Measurements from ENCODE around the gene ADCY1.
A peak's percentile ranks its signal among the peaks of the same experiment; 100 is the strongest.

ADCY1 gene

DNA sequence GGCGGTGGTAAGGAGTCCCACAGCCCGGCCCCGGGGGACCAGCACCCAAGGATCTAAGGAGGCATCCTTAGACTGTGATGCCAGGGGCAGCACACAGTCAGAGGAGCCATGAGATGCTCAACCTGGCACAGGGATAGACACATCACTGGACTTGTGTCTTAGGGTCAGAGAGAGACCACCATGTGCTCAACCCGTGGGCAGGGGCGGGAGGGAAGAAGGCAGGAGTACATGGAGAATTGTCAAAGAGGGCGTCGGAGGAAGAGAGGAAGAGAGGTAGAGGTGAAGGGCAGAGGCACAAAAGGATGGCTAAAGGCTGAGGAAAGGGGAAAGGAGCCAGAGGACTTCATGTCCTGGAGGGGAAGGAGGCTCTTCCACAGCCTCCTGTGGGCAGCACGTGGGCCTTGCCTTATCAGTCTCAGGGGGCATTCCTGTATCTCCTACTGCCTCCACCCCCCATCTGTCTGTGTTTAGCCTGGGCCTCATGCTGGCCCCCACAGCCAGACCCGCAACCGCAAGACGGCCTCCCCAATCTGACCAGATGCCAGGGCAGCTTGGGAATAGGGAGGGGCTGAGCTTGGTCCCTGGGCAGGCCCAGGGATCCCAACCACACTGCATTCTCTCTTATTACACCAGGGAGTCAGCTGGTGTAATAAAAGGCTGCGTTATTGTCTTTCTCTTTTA, 2.2 kb downstream of the ADCY1 start:
- ChIA-PET CTCF (no interaction called here), POLR2A (no interaction called here)
- Histone ChIP-seq H3K27me3 (replicated peaks in 2 of 5; ENCODE audit: control insufficient read depth in 4 of 5, insufficient read depth in 5 of 5, low read length in 4 of 5) (peaks cover 11 to 72% (median 31%) of the 10 kb centered on the region in 5 experiments), H3K36me3 (ENCODE audit: control insufficient read depth in 4 of 4, insufficient read depth in 4 of 4, low read length in 3 of 4) (no peaks in the 10 kb centered on the region), H3K27ac (ENCODE audit: insufficient read depth in 1 of 2, low read depth in 1 of 2, low read length in 2 of 2, poor library complexity in 1 of 2, severe bottlenecking in 2 of 2) (no peak overlapping the region), H3K9me3 (ENCODE audit: control extremely low read depth in 1 of 5, control insufficient read depth in 4 of 5, insufficient read depth in 2 of 5, low read depth in 1 of 5, low read length in 4 of 5) (no peaks in the 10 kb centered on the region), H3K4me1 (ENCODE audit: control extremely low read depth in 1 of 4, control insufficient read depth in 4 of 4, insufficient read depth in 4 of 4, low read length in 3 of 4) (peaks cover 0 to 17% (median 11%) of the 10 kb centered on the region in 4 experiments), H3K4me3 (ENCODE audit: control insufficient read depth in 1 of 7, extremely low read depth in 1 of 7, insufficient read depth in 4 of 7, low read depth in 2 of 7, low read length in 6 of 7) (no peak overlapping the region)
- WGBS (ENCODE audit: insufficient coverage), result 75% methylated on average over 9 of the region's 12 CpGs
- DNase-seq, result no peak

DNA sequence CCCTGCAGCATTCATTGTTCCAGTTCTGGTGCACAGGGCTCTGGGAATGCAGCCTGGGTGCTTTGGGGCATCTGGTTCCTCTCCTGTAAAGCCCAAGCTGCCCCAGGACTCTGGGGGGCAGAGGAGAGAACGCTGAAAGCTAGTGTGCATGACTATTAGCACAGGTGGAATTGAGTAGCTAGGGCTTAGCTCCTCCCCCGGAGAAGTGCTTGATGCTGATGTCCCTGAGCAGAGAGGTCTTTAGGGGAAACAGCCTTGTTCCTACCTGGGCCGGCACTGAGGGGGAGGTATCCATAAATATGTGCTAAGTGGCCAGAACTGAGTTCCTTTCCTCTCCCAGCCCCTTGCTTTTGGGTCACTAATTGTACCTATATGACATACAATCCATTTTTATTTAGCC, 3.9 kb downstream of the ADCY1 start:
- no peaks in the 10 kb centered on the region for H3K9me3 ChIP-seq (ENCODE audit: control extremely low read depth in 1 of 5, control insufficient read depth in 4 of 5, insufficient read depth in 2 of 5, low read depth in 1 of 5, low read length in 4 of 5)
- no peak overlapping the region for H3K4me3 ChIP-seq (ENCODE audit: control insufficient read depth in 1 of 7, extremely low read depth in 1 of 7, insufficient read depth in 4 of 7, low read depth in 2 of 7, low read length in 6 of 7)
- no peak overlapping the region for H3K27ac ChIP-seq (ENCODE audit: insufficient read depth in 1 of 2, low read depth in 1 of 2, low read length in 2 of 2, poor library complexity in 1 of 2, severe bottlenecking in 2 of 2)
- DNase-seq, result no peak
- CTCF ChIA-PET, result interaction anchor here (0.6 to 1.7 kb wide), 3 partner anchors 8 to 131 kb away, joined by 3 to 4 read pairs (median 4); no protein-coding TSS in a partner anchor
- 83% methylated on average over 1 of the region's 3 CpGs for WGBS (ENCODE audit: insufficient coverage)
- H3K4me1 ChIP-seq (ENCODE audit: control extremely low read depth in 1 of 4, control insufficient read depth in 4 of 4, insufficient read depth in 4 of 4, low read length in 3 of 4), result peaks cover 0 to 17% (median 11%) of the 10 kb centered on the region in 4 experiments
- H3K36me3 ChIP-seq (ENCODE audit: control insufficient read depth in 4 of 4, insufficient read depth in 4 of 4, low read length in 3 of 4), result no peaks in the 10 kb centered on the region
- peaks cover 0 to 55% (median 28%) of the 10 kb centered on the region in 5 experiments for H3K27me3 ChIP-seq (replicated peaks in 2 of 5; ENCODE audit: control insufficient read depth in 4 of 5, insufficient read depth in 5 of 5, low read length in 4 of 5)
- POLR2A ChIA-PET, result no interaction called here

DNA sequence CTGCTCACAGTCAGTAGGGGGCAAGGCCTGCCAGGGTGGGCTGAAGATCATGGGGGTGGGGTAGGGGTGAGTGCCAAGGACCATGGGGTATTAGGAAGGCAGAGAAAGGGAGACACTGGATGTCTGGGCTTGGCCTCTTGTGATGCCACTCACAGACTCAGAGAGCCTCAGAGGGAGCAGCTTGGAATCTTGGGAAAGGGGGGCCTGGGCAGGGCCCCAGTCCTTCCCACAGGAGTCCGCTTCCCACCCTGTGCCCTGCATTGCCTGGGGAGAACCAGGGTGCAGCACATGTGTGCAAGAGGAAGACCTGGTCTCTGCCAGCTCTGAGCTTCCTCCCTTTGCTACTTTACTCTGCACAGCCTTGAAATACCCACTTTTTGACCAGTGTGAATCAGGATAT, 4.3 kb downstream of the ADCY1 start:
- POLR2A ChIA-PET, result no interaction called here
- Histone ChIP-seq H3K4me1 (ENCODE audit: control extremely low read depth in 1 of 4, control insufficient read depth in 4 of 4, insufficient read depth in 4 of 4, low read length in 3 of 4) (peaks cover 0 to 17% (median 11%) of the 10 kb centered on the region in 4 experiments), H3K27me3 (replicated peaks in 2 of 5; ENCODE audit: control insufficient read depth in 4 of 5, insufficient read depth in 5 of 5, low read length in 4 of 5) (peaks cover 0 to 51% (median 23%) of the 10 kb centered on the region in 5 experiments), H3K4me3 (ENCODE audit: control insufficient read depth in 1 of 7, extremely low read depth in 1 of 7, insufficient read depth in 4 of 7, low read depth in 2 of 7, low read length in 6 of 7) (no peak overlapping the region), H3K9me3 (ENCODE audit: control extremely low read depth in 1 of 5, control insufficient read depth in 4 of 5, insufficient read depth in 2 of 5, low read depth in 1 of 5, low read length in 4 of 5) (no peaks in the 10 kb centered on the region), H3K36me3 (ENCODE audit: control insufficient read depth in 4 of 4, insufficient read depth in 4 of 4, low read length in 3 of 4) (no peaks in the 10 kb centered on the region), H3K27ac (ENCODE audit: insufficient read depth in 1 of 2, low read depth in 1 of 2, low read length in 2 of 2, poor library complexity in 1 of 2, severe bottlenecking in 2 of 2) (no peak overlapping the region)
- CTCF ChIA-PET, result interaction anchor here (1.7 kb wide), 1 partner anchor 131 kb away, joined by 4 read pairs; no protein-coding TSS in a partner anchor
- no peak for DNase-seq
- 100% methylated on average over 1 of the region's 1 CpG for WGBS (ENCODE audit: insufficient coverage)

DNA sequence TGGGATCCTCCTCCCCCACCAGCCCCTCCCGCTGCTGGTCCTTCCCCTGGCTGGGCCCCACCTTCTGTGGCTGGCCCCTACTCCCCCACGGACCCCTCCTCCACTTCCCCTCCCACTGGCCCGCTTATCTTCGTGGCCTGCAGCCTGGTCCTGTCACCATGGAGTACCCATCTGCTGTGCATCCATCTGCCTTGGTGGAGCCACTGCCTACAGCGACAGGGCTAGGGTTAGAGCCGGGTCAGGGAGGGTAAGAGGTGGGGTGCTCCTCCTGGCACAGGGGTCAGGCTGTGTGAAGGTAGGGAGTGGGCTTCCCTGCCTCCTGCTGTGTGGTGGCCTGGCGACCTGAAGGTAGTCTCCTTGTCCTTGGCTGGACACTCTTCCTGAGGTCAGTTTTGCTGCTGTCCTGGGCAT, 5.2 kb downstream of the ADCY1 start:
- no peak for DNase-seq
- Histone ChIP-seq H3K9me3 (ENCODE audit: control extremely low read depth in 1 of 5, control insufficient read depth in 4 of 5, insufficient read depth in 2 of 5, low read depth in 1 of 5, low read length in 4 of 5) (no peaks in the 10 kb centered on the region), H3K36me3 (ENCODE audit: control insufficient read depth in 4 of 4, insufficient read depth in 4 of 4, low read length in 3 of 4) (no peaks in the 10 kb centered on the region), H3K4me3 (ENCODE audit: control insufficient read depth in 1 of 7, extremely low read depth in 1 of 7, insufficient read depth in 4 of 7, low read depth in 2 of 7, low read length in 6 of 7) (no peak overlapping the region), H3K4me1 (ENCODE audit: control extremely low read depth in 1 of 4, control insufficient read depth in 4 of 4, insufficient read depth in 4 of 4, low read length in 3 of 4) (peaks cover 0 to 11% (median 6%) of the 10 kb centered on the region in 4 experiments), H3K27ac (ENCODE audit: insufficient read depth in 1 of 2, low read depth in 1 of 2, low read length in 2 of 2, poor library complexity in 1 of 2, severe bottlenecking in 2 of 2) (no peak overlapping the region), H3K27me3 (replicated peaks in 2 of 5; ENCODE audit: control insufficient read depth in 4 of 5, insufficient read depth in 5 of 5, low read length in 4 of 5) (peaks cover 0 to 44% (median 18%) of the 10 kb centered on the region in 5 experiments)
- CTCF ChIA-PET, result interaction anchor here (1.7 kb wide), 1 partner anchor 130 kb away, joined by 4 read pairs; no protein-coding TSS in a partner anchor
- POLR2A ChIA-PET, result no interaction called here
- WGBS (ENCODE audit: insufficient coverage), result 79% methylated on average over 6 of the region's 7 CpGs

DNA sequence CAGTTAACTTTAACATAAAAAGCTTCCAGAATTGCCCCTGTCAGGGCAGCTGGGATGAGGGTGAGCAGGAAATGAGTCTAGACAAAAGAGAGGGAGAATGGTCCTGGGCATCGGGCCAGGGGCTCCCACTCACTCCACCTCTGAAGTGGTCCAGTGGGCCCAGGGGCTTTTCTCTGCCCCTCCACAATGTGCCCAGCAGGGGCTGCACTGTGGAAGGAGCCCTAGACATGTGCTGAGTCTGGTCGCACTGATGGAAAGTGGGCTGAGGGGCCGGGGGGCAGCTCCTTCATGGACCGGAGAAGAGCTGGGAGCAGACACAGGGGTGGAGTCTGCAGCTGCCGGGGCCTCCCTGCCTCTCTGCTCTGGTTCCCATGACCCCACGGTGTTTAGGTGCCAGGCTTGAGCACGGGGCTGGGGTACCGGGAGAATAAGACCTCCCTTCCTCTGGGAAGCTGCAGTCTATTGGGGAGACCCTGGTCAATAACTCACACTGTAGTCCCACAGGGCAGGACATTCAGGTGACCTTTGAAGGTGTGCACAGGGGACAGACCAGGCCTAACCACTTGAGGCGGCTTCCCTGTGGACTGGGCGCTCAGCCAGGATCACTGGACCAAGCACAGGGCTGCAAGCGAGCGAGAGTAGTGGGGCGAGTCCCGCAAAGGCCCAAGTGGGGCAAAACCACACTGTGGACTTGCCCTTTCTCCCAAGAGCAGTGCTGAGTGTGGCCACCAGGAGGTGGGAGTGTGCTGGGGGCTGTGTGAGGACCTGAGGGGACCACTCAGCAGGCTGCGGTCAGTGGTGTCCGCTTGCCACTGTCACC, 6.1 kb downstream of the ADCY1 start:
- ChIA-PET POLR2A (no interaction called here), CTCF (interaction anchor here (2.1 kb wide), 1 partner anchor 27 kb away, joined by 7 read pairs; no protein-coding TSS in a partner anchor)
- WGBS (ENCODE audit: insufficient coverage), result 85% methylated on average over 15 of the region's 16 CpGs

DNA sequence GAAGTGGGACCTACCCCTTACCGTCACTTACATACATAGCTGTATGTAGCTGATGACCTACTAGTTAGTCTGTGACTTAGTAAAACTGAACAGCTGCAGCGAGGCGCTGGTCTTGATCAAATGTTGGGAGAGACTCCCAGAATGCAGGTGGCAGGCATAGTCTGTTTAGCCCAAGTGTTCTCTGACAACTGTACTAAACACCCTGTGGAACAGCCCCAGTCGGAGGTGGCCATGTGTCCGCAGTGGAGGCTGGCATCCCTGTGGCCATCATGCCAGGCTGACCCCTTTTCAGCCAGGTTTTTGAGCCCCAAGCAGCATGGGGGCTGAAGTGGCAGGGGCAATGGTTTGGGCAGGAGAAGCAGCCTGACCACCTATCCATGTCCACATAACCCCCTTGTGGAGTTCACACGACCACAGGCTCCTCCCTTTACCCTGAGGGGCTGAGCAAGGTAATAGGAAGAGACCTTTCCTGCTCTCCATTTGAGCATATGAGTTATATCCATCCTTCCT, 7.2 kb downstream of the ADCY1 start:
- ChIA-PET POLR2A (no interaction called here), CTCF (interaction anchor here (2.1 kb wide), 1 partner anchor 26 kb away, joined by 7 read pairs; no protein-coding TSS in a partner anchor)
- DNase-seq, result no peak
- Histone ChIP-seq H3K27me3 (replicated peaks in 2 of 5; ENCODE audit: control insufficient read depth in 4 of 5, insufficient read depth in 5 of 5, low read length in 4 of 5) (peaks cover 0 to 25% (median 14%) of the 10 kb centered on the region in 5 experiments), H3K4me3 (ENCODE audit: control insufficient read depth in 1 of 7, extremely low read depth in 1 of 7, insufficient read depth in 4 of 7, low read depth in 2 of 7, low read length in 6 of 7) (no peak overlapping the region), H3K27ac (ENCODE audit: insufficient read depth in 1 of 2, low read depth in 1 of 2, low read length in 2 of 2, poor library complexity in 1 of 2, severe bottlenecking in 2 of 2) (no peak overlapping the region), H3K4me1 (ENCODE audit: control extremely low read depth in 1 of 4, control insufficient read depth in 4 of 4, insufficient read depth in 4 of 4, low read length in 3 of 4) (no peaks in the 10 kb centered on the region), H3K9me3 (ENCODE audit: control extremely low read depth in 1 of 5, control insufficient read depth in 4 of 5, insufficient read depth in 2 of 5, low read depth in 1 of 5, low read length in 4 of 5) (no peaks in the 10 kb centered on the region), H3K36me3 (ENCODE audit: control insufficient read depth in 4 of 4, insufficient read depth in 4 of 4, low read length in 3 of 4) (no peaks in the 10 kb centered on the region)
- WGBS (ENCODE audit: insufficient coverage), result 100% methylated on average over 5 of the region's 6 CpGs

More for the DNA sequence above, 6.1 kb downstream of the ADCY1 start:
- Histone ChIP-seq H3K27ac (ENCODE audit: insufficient read depth in 1 of 2, low read depth in 1 of 2, low read length in 2 of 2, poor library complexity in 1 of 2, severe bottlenecking in 2 of 2) (no peak overlapping the region), H3K27me3 (replicated peaks in 2 of 5; ENCODE audit: control insufficient read depth in 4 of 5, insufficient read depth in 5 of 5, low read length in 4 of 5) (peaks cover 0 to 36% (median 18%) of the 10 kb centered on the region in 5 experiments), H3K4me3 (ENCODE audit: control insufficient read depth in 1 of 7, extremely low read depth in 1 of 7, insufficient read depth in 4 of 7, low read depth in 2 of 7, low read length in 6 of 7) (no peak overlapping the region), H3K4me1 (ENCODE audit: control extremely low read depth in 1 of 4, control insufficient read depth in 4 of 4, insufficient read depth in 4 of 4, low read length in 3 of 4) (peaks cover 0 to 3% (median under 1%) of the 10 kb centered on the region in 4 experiments), H3K9me3 (ENCODE audit: control extremely low read depth in 1 of 5, control insufficient read depth in 4 of 5, insufficient read depth in 2 of 5, low read depth in 1 of 5, low read length in 4 of 5) (no peaks in the 10 kb centered on the region), H3K36me3 (ENCODE audit: control insufficient read depth in 4 of 4, insufficient read depth in 4 of 4, low read length in 3 of 4) (no peaks in the 10 kb centered on the region)
- DNase-seq, result peak in 2 of 3 donors; percentile 19 to 33
